WTC11 (cell line): ENCODE measurements around the gene ZDHHC17. TPM values are rescaled to one million over a fixed set of nuclear protein-coding genes. Genes with fewer than 3 reads are reported as not detected.

Experiments
- ATAC-seq: fragments of 200-7000 bp; cut with Tn5 transposase; 2 replicates; pipeline ENCODE4 v1.10.0; 2021; ENCODE audit warnings: mild to moderate bottlenecking, moderate library complexity
- CTCF ChIA-PET: fragments of 300-600 bp; sonication (Branson Sonifier 250); formaldehyde crosslinking; loops from one replicate; lab custom pipeline; 2021; ENCODE audit warnings: antibody characterized with exemption; lab: Charles Lee
- POLR2A ChIA-PET: fragments of 350-600 bp; sonication (Branson Sonifier 250); formaldehyde crosslinking; loops from one replicate; lab custom pipeline; 2021; ENCODE audit warnings: antibody characterized with exemption; lab: Charles Lee
- DNase-seq: peaks from one replicate; pipeline ENCODE4 v3.0.0; 2021; ENCODE audit warnings: low spot score
- H3K27ac Mint-ChIP-seq: 2 replicates; pipeline ENCODE4 v1.8.0; 2021; ENCODE audit warnings: mixed read lengths
- H3K27me3 Mint-ChIP-seq: 2 replicates; pipeline ENCODE4 v1.8.0; 2021; ENCODE audit warnings: low read depth, mild to moderate bottlenecking, moderate library complexity, mixed read lengths
- H3K36me3 Mint-ChIP-seq: 2 replicates; pipeline ENCODE4 v1.8.0; 2021; ENCODE audit warnings: mixed read lengths
- H3K4me1 Mint-ChIP-seq: 2 replicates; pipeline ENCODE4 v1.8.0; 2022; ENCODE audit warnings: mixed read lengths
- H3K4me3 Mint-ChIP-seq: 2 replicates; pipeline ENCODE4 v1.8.0; 2021; ENCODE audit warnings: mild to moderate bottlenecking, moderate library complexity, mixed read lengths
- H3K9me3 Mint-ChIP-seq: 2 replicates; pipeline ENCODE4 v1.8.0; 2021; ENCODE audit warnings: mixed read lengths
- AFF4 ChIP-seq: sonication (generic); formaldehyde crosslinking; IDR thresholded peaks from 2 replicates; pipeline ENCODE4 v1.8.1; 2023; ENCODE audit warnings: mild to moderate bottlenecking, missing genetic modification reagents, borderline replicate concordance
- ATF6 ChIP-seq: sonication (generic); formaldehyde crosslinking; IDR thresholded peaks from 2 replicates; pipeline ENCODE4 v1.8.1; 2023; ENCODE audit warnings: mild to moderate bottlenecking, missing genetic modification reagents
- CDX4 ChIP-seq: fragments of 250-450 bp; sonication (Bioruptor Pico); IDR thresholded peaks from 2 replicates; pipeline ENCODE4 v1.9.0; 2021; ENCODE audit warnings: moderate library complexity, mild to moderate bottlenecking, inconsistent platforms, borderline replicate concordance
- FOXK1 ChIP-seq: sonication (generic); formaldehyde crosslinking; IDR thresholded peaks from 2 replicates; pipeline ENCODE4 v1.8.0; 2022; ENCODE audit warnings: mild to moderate bottlenecking, moderate library complexity, missing genetic modification reagents
- FOXP1 ChIP-seq: sonication (generic); formaldehyde crosslinking; IDR thresholded peaks from 2 replicates; pipeline ENCODE4 v1.8.0; 2022; ENCODE audit warnings: missing genetic modification reagents, mild to moderate bottlenecking, moderate library complexity, borderline replicate concordance
- GABPB1 ChIP-seq: sonication (generic); formaldehyde crosslinking; IDR thresholded peaks from 2 replicates; pipeline ENCODE4 v1.8.1; 2023; ENCODE audit warnings: mild to moderate bottlenecking, missing genetic modification reagents
- GTF2I ChIP-seq: fragments of 250-450 bp; sonication (Bioruptor Pico); conservative IDR thresholded peaks from 2 replicates; pipeline ENCODE4 v1.4.0; 2021; ENCODE audit warnings: mild to moderate bottlenecking
- NFE2L1 ChIP-seq: sonication (generic); formaldehyde crosslinking; IDR thresholded peaks from 2 replicates; pipeline ENCODE4 v1.8.1; 2023; ENCODE audit warnings: missing genetic modification reagents
- RELA ChIP-seq: sonication (generic); formaldehyde crosslinking; IDR thresholded peaks from 2 replicates; pipeline ENCODE4 v1.8.1; 2022; ENCODE audit warnings: missing genetic modification reagents, mild to moderate bottlenecking, borderline replicate concordance
- SOX15 ChIP-seq: fragments of 250-450 bp; sonication (Bioruptor Pico); IDR thresholded peaks from 2 replicates; pipeline ENCODE4 v1.9.0; 2021; ENCODE audit warnings: mild to moderate bottlenecking
- TP53 ChIP-seq: sonication (generic); formaldehyde crosslinking; IDR thresholded peaks from 2 replicates; pipeline ENCODE4 v1.8.1; 2023; ENCODE audit warnings: mild to moderate bottlenecking, missing genetic modification reagents
- ZBTB43 ChIP-seq: sonication (generic); formaldehyde crosslinking; IDR thresholded peaks from 2 replicates; pipeline ENCODE4 v1.8.1; 2023; ENCODE audit warnings: mild to moderate bottlenecking, missing genetic modification reagents
- ZNF138 ChIP-seq: sonication (generic); formaldehyde crosslinking; conservative IDR thresholded peaks from 2 replicates; pipeline ENCODE4 v1.8.1; 2022; ENCODE audit warnings: mild to moderate bottlenecking, moderate library complexity, missing genetic modification reagents
- ZNF232 ChIP-seq: sonication (generic); formaldehyde crosslinking; IDR thresholded peaks from 2 replicates; pipeline ENCODE4 v1.8.0; 2022; ENCODE audit warnings: mild to moderate bottlenecking, missing genetic modification reagents
- total RNA-seq: library from RNA; stranded (reverse); gene quantifications from 3 replicates; pipeline ENCODE4 v1.2.3, GENCODE V29; 2021

Gene ZDHHC17
- total RNA-seq, 1 experiment from 2014 or later: 30.7 TPM

- no peak for TF ChIP-seq ATF6 (CRISPR knock-in tag)
- TF ChIP-seq ZBTB43 (CRISPR knock-in tag): no peak
These were observed 49.4 kb downstream of the ZDHHC17 start (continued) for GRCh38 chr12:76813265-76813664.

- Mint-ChIP-seq H3K27ac (no peak overlapping the region), H3K4me3 (no peak overlapping the region), H3K36me3 (peaks cover 12% of the 10 kb centered on the region), H3K9me3 (no peaks in the 10 kb centered on the region), H3K27me3 (no peaks in the 10 kb centered on the region), H3K4me1 (no peaks in the 10 kb centered on the region)
- POLR2A ChIA-PET: no interaction called here
- CTCF ChIA-PET: no interaction called here
- no peak for TF ChIP-seq AFF4 (CRISPR knock-in tag)
- no peak for TF ChIP-seq ZNF232 (CRISPR knock-in tag)
- TF ChIP-seq GTF2I: no peak
- no peak for TF ChIP-seq SOX15
- no peak for TF ChIP-seq TP53 (CRISPR knock-in tag)
- TF ChIP-seq ZNF138: no peak
- TF ChIP-seq NFE2L1 (CRISPR knock-in tag): no peak
- TF ChIP-seq FOXP1 (CRISPR knock-in tag): no peak
- no peak for TF ChIP-seq CDX4
- TF ChIP-seq ATF6 (CRISPR knock-in tag): no peak
- no peak for TF ChIP-seq FOXK1 (CRISPR knock-in tag)
- no peak for TF ChIP-seq RELA (CRISPR knock-in tag)
- TF ChIP-seq GABPB1 (CRISPR knock-in tag): no peak
- no peak for ATAC-seq
- no peak for DNase-seq
These were observed 50.1 kb downstream of the ZDHHC17 start for GRCh38 chr12:76813972-76814371.
